Sigmoid colon (tissue), 4 donors: ENCODE results near the gene EDC4.

Experiments
- CTCF ChIP-seq, 4 experiments: fragments of 450-650 bp in 3 of 4; fragments of 200-600 bp in 1 of 4; IDR thresholded peaks; one replicate each; pipeline ENCODE4 v1.5.1; 2016 to 2019; ENCODE audit warnings: antibody characterized with exemption in 4 of 4, mild to moderate bottlenecking in 3 of 4, moderate library complexity in 2 of 4
- EP300 ChIP-seq, 4 donors: sonication (generic); formaldehyde crosslinking; IDR thresholded peaks; one replicate each; pipeline ENCODE4 v1.6.1; 2017; ENCODE audit warnings: antibody characterized with exemption in 4 of 4
- POLR2A ChIP-seq, 2 donors: fragments of 450-650 bp; IDR thresholded peaks; one replicate each; pipeline ENCODE4 v1.6.1; 2016; ENCODE audit warnings: antibody characterized with exemption in 2 of 2, mild to moderate bottlenecking in 2 of 2, moderate library complexity in 2 of 2

GRCh38 chr16:67923414-67924116 lies 50.7 kb downstream of the EDC4 start:
- TF ChIP-seq CTCF (IDR thresholded peaks at IDR 0.05) (no peak), EP300 (IDR thresholded peaks at IDR 0.05) (no peak), POLR2A (IDR thresholded peaks at IDR 0.05) (no peak)
